Measurements from ENCODE around the gene MOB3A. TPM values are rescaled to one million over a fixed set of nuclear protein-coding genes. Genes with fewer than 3 reads are reported as not detected.

Gene MOB3A
- total and polyA plus RNA-seq, 4 donors, result 17.7 to 86.6 (median 45.0) TPM

GRCh38 chr19:2041433-2041682 is 54.8 kb downstream of the MOB3A start:
- peaks cover 0 to 73% (median 0%) of the 10 kb centered on the region in 4 donors for H3K36me3 ChIP-seq (ENCODE audit: control insufficient read depth in 4 of 4, insufficient read depth in 4 of 4, low read length in 4 of 4)
- H3K4me3 ChIP-seq, result no peak overlapping the region
- 81 to 95% methylated on average over 6 of the region's 6 CpGs for WGBS, 2 donors
- H3K9me3 ChIP-seq (ENCODE audit: control insufficient read depth in 4 of 4, insufficient read depth in 3 of 4, low read length in 3 of 4), result no peaks in the 10 kb centered on the region
- H3K27me3 ChIP-seq (ENCODE audit: control insufficient read depth in 3 of 3, insufficient read depth in 3 of 3, low read length in 2 of 3), result no peaks in the 10 kb centered on the region
- H3K9ac ChIP-seq (ENCODE audit: insufficient read depth in 1 of 2, low read length in 2 of 2), result no peak overlapping the region
- no peak for ATAC-seq (ENCODE audit: insufficient read depth, low FRiP score)
- H3K27ac ChIP-seq (ENCODE audit: low read depth in 1 of 2, low read length in 1 of 2), result peak overlapping the region; percentile 88 to 93
- DNase-seq, result no peak
- peaks cover 2 to 44% (median 17%) of the 10 kb centered on the region in 5 donors for H3K4me1 ChIP-seq (ENCODE audit: control insufficient read depth in 5 of 5, insufficient read depth in 5 of 5, low read length in 5 of 5)
- TF ChIP-seq CTCF (IDR thresholded peaks at IDR 0.05; ENCODE audit: control extremely low read depth, extremely low read depth), result no peak

- H3K36me3 ChIP-seq (ENCODE audit: control insufficient read depth in 4 of 4, insufficient read depth in 4 of 4, low read length in 4 of 4), result peaks cover 0 to 68% (median 0%) of the 10 kb centered on the region in 4 donors
- DNase-seq (no peak), ATAC-seq (ENCODE audit: insufficient read depth, low FRiP score) (no peak)
- peak overlapping the region; percentile 88 to 93 for H3K27ac ChIP-seq (ENCODE audit: low read depth in 1 of 2, low read length in 1 of 2)
- 93 to 95% methylated on average over 25 to 28 of the region's 28 CpGs for WGBS, 2 donors
- H3K4me1 ChIP-seq (ENCODE audit: control insufficient read depth in 5 of 5, insufficient read depth in 5 of 5, low read length in 5 of 5), result peaks cover 2 to 39% (median 17%) of the 10 kb centered on the region in 5 donors
- H3K9ac ChIP-seq (ENCODE audit: insufficient read depth in 1 of 2, low read length in 2 of 2), result no peak overlapping the region
- no peaks in the 10 kb centered on the region for H3K27me3 ChIP-seq (ENCODE audit: control insufficient read depth in 3 of 3, insufficient read depth in 3 of 3, low read length in 2 of 3)
- no peak overlapping the region for H3K4me3 ChIP-seq
- H3K9me3 ChIP-seq (ENCODE audit: control insufficient read depth in 4 of 4, insufficient read depth in 3 of 4, low read length in 3 of 4), result no peaks in the 10 kb centered on the region
- TF ChIP-seq CTCF (IDR thresholded peaks at IDR 0.05; ENCODE audit: control extremely low read depth, extremely low read depth), result no peak
Observed at GRCh38 chr19:2040647-2041432, 55.3 kb downstream of the MOB3A start.

GRCh38 chr19:2039959-2040646 is 56.0 kb downstream of the MOB3A start:
- Histone ChIP-seq H3K27me3 (ENCODE audit: control insufficient read depth in 3 of 3, insufficient read depth in 3 of 3, low read length in 2 of 3) (no peaks in the 10 kb centered on the region), H3K4me1 (ENCODE audit: control insufficient read depth in 5 of 5, insufficient read depth in 5 of 5, low read length in 5 of 5) (peaks cover 2 to 33% (median 17%) of the 10 kb centered on the region in 5 donors), H3K4me3 (no peak overlapping the region), H3K36me3 (ENCODE audit: control insufficient read depth in 4 of 4, insufficient read depth in 4 of 4, low read length in 4 of 4) (peaks cover 0 to 61% (median 0%) of the 10 kb centered on the region in 4 donors), H3K27ac (ENCODE audit: low read depth in 1 of 2, low read length in 1 of 2) (peak overlapping the region in 1 of 2 donors; percentile 93), H3K9me3 (ENCODE audit: control insufficient read depth in 4 of 4, insufficient read depth in 3 of 4, low read length in 3 of 4) (peaks cover 0 to 5% (median 0%) of the 10 kb centered on the region in 4 donors), H3K9ac (ENCODE audit: insufficient read depth in 1 of 2, low read length in 2 of 2) (no peak overlapping the region)
- ATAC-seq (ENCODE audit: insufficient read depth, low FRiP score) (no peak), DNase-seq (no peak)
- WGBS, 2 donors, result 91 to 93% methylated on average over 20 of the region's 20 CpGs
- no peak for TF ChIP-seq CTCF (IDR thresholded peaks at IDR 0.05; ENCODE audit: control extremely low read depth, extremely low read depth)
